H1 (cell line): Measurements from ENCODE around the gene ZNF597. TPM values are rescaled to one million over a fixed set of nuclear protein-coding genes. Genes with fewer than 3 reads are reported as not detected.
A peak's percentile ranks its signal among the peaks of the same experiment; 100 is the strongest.

ENCODE experiments used
- CTCF ChIA-PET: fragments of 300-600 bp; sonication (Branson Sonifier 250); formaldehyde crosslinking; loops from one replicate; lab custom pipeline; 2021; ENCODE audit not compliant: partially characterized antibody; lab: Charles Lee
- POLR2A ChIA-PET: fragments of 300-600 bp; sonication (Branson Sonifier 250); formaldehyde crosslinking; loops from one replicate; lab custom pipeline; 2021; ENCODE audit warnings: inconsistent platforms; ENCODE audit not compliant: partially characterized antibody; lab: Charles Lee
- DNase-seq, 2 experiments: peaks; one replicate each; pipeline versions ENCODE4 v3.0.0 to v3.0.0-alpha.2; 2010 to 2022; ENCODE audit warnings: low spot score in 2 of 2, low read depth in 1 of 2, mixed read lengths in 1 of 2
- FAIRE-seq: peaks from 2 replicates; lab custom pipeline; 2011; peaks lifted over from hg19 to GRCh38; lab: Jason Lieb, UNC
- H2AFZ ChIP-seq: 2 replicates; pipeline ENCODE4 v1.8.1; 2012; ENCODE audit warnings: low read length, inconsistent platforms
- H2AK5ac ChIP-seq: 2 replicates; pipeline ENCODE4 v1.6.1; 2013; ENCODE audit warnings: low read depth, low read length
- H2BK120ac ChIP-seq: replicated peaks from 2 replicates; pipeline ENCODE3; 2013; ENCODE audit warnings: low read depth, low read length, inconsistent platforms
- H2BK12ac ChIP-seq: 2 replicates; pipeline ENCODE4 v1.6.1; 2013; ENCODE audit warnings: low read depth, low read length
- H2BK15ac ChIP-seq: 2 replicates; pipeline ENCODE4 v1.6.1; 2013; ENCODE audit warnings: low read length
- H2BK20ac ChIP-seq: 2 replicates; pipeline ENCODE4 v1.6.1; 2013; ENCODE audit warnings: low read length
- H2BK5ac ChIP-seq: 2 replicates; pipeline ENCODE4 v1.6.1; 2013; ENCODE audit warnings: low read depth, low read length
- H3K14ac ChIP-seq: 2 replicates; pipeline ENCODE4 v1.6.1; 2013; ENCODE audit warnings: inconsistent platforms; ENCODE audit not compliant: insufficient read length
- H3K18ac ChIP-seq: 2 replicates; pipeline ENCODE4 v1.6.1; 2013; ENCODE audit warnings: low read length; ENCODE audit errors: extremely low read depth
- H3K23ac ChIP-seq: 2 replicates; pipeline ENCODE4 v1.6.1; 2013; ENCODE audit warnings: inconsistent platforms; ENCODE audit not compliant: insufficient read length
- H3K23me2 ChIP-seq: 2 replicates; pipeline ENCODE4 v1.6.1; 2013; ENCODE audit warnings: low read depth, low read length
- H3K27ac ChIP-seq: 2 replicates; pipeline ENCODE4 v1.6.1; 2011; ENCODE audit warnings: low read depth, low read length, inconsistent platforms
- H3K27me3 ChIP-seq, 4 experiments: replicated peaks in 1 of 4; 1 replicate in 1 of 4; 2 replicates in 3 of 4; pipeline versions ENCODE4 v1.6.1 to v1.8.1; 2011 to 2013; ENCODE audit warnings: low read length in 3 of 4, mild to moderate bottlenecking in 3 of 4, inconsistent platforms in 2 of 4, mixed read lengths in 2 of 4, moderate library complexity in 1 of 4; ENCODE audit not compliant: control insufficient read depth in 3 of 4, insufficient read depth in 3 of 4; ENCODE audit errors: extremely low read depth in 1 of 4
- H3K36me3 ChIP-seq, 4 experiments: 2 replicates each; pipeline versions ENCODE4 v1.6.1 to v1.8.1; 2011 to 2013; ENCODE audit warnings: mild to moderate bottlenecking in 4 of 4, low read length in 3 of 4, moderate library complexity in 2 of 4, control low read depth in 1 of 4, inconsistent platforms in 1 of 4; ENCODE audit not compliant: insufficient read depth in 4 of 4, control insufficient read depth in 2 of 4
- H3K4ac ChIP-seq: replicated peaks from 2 replicates; pipeline ENCODE3; 2013; ENCODE audit warnings: low read length, low read depth, mixed read lengths, inconsistent platforms; ENCODE audit not compliant: insufficient read length
- H3K4me1 ChIP-seq, 4 experiments: replicated peaks in 1 of 4; 1 replicate in 1 of 4; 2 replicates in 3 of 4; pipeline versions ENCODE4 v1.6.1 to v1.8.1; 2011 to 2013; ENCODE audit warnings: low read length in 3 of 4, inconsistent platforms in 2 of 4, mixed read lengths in 1 of 4; ENCODE audit not compliant: insufficient read depth in 4 of 4, control insufficient read depth in 3 of 4
- H3K4me2 ChIP-seq, 2 experiments: 2 replicates each; pipeline versions ENCODE4 v1.6.1 to v1.8.1; 2011 to 2013; ENCODE audit warnings: low read depth in 2 of 2, low read length in 2 of 2, control low read depth in 1 of 2, inconsistent platforms in 1 of 2, mild to moderate bottlenecking in 1 of 2; ENCODE audit not compliant: insufficient read depth in 1 of 2
- H3K4me3 ChIP-seq, 4 experiments: fragments of 200-600, 300-600 bp in 1 of 4; sonication (generic), shearing (Covaris generic), sonication (Bioruptor Twin) in 1 of 4; 2 replicates each; pipeline versions ENCODE4 v1.5.1 to v1.8.1; 2011 to 2016; ENCODE audit warnings: low read length in 4 of 4, low read depth in 3 of 4, control low read depth in 2 of 4, inconsistent platforms in 2 of 4, mild to moderate bottlenecking in 2 of 4, mixed read lengths in 1 of 4, moderate library complexity in 1 of 4; ENCODE audit not compliant: insufficient read depth in 2 of 4; ENCODE audit errors: extremely low read depth in 1 of 4
- H3K56ac ChIP-seq: replicated peaks from 2 replicates; pipeline ENCODE3; 2013; ENCODE audit warnings: low read depth, mild to moderate bottlenecking, mixed read lengths, low read length, inconsistent platforms; ENCODE audit not compliant: insufficient read length
- H3K79me1 ChIP-seq: 2 replicates; pipeline ENCODE4 v1.6.1; 2013; ENCODE audit warnings: low read depth, low read length, control low read depth
- H3K79me2 ChIP-seq, 2 experiments: 2 replicates each; pipeline versions ENCODE4 v1.6.1 to v1.8.1; 2012 to 2013; ENCODE audit warnings: low read length in 2 of 2, mild to moderate bottlenecking in 2 of 2, inconsistent platforms in 1 of 2; ENCODE audit not compliant: insufficient read depth in 2 of 2, control insufficient read depth in 1 of 2
- H3K9ac ChIP-seq, 4 experiments: replicated peaks in 1 of 4; 1 replicate in 1 of 4; 2 replicates in 3 of 4; pipeline versions ENCODE4 v1.6.1 to v1.8.1; 2011 to 2013; ENCODE audit warnings: low read depth in 3 of 4, low read length in 3 of 4, control low read depth in 2 of 4, mild to moderate bottlenecking in 2 of 4, moderate library complexity in 2 of 4, inconsistent platforms in 1 of 4; ENCODE audit errors: extremely low read depth in 1 of 4
- H3K9me3 ChIP-seq, 2 experiments: 2 replicates each; pipeline versions ENCODE4 v1.6.1 to v1.8.1; 2012 to 2013; ENCODE audit warnings: mild to moderate bottlenecking in 2 of 2, moderate library complexity in 2 of 2, control low read depth in 1 of 2, inconsistent platforms in 1 of 2, low read depth in 1 of 2, low read length in 1 of 2, mixed read lengths in 1 of 2; ENCODE audit not compliant: insufficient read depth in 2 of 2
- H4K20me1 ChIP-seq, 2 experiments: replicated peaks in 1 of 2; 2 replicates each; pipeline versions ENCODE3 to v1.8.1; 2011 to 2013; ENCODE audit warnings: inconsistent platforms in 2 of 2, low read length in 2 of 2, mild to moderate bottlenecking in 1 of 2; ENCODE audit not compliant: insufficient read depth in 2 of 2, control insufficient read depth in 1 of 2
- H4K5ac ChIP-seq: 2 replicates; pipeline ENCODE4 v1.6.1; 2013; ENCODE audit warnings: low read length, low read depth, mixed read lengths, inconsistent platforms; ENCODE audit not compliant: insufficient read length
- H4K8ac ChIP-seq: 2 replicates; pipeline ENCODE4 v1.8.0; 2013; ENCODE audit warnings: mild to moderate bottlenecking, moderate library complexity, low read length, inconsistent platforms; ENCODE audit not compliant: insufficient read depth; ENCODE audit errors: extremely low read depth
- H4K91ac ChIP-seq: replicated peaks from 2 replicates; pipeline ENCODE3; 2013; ENCODE audit warnings: low read length, mixed read lengths, inconsistent platforms; ENCODE audit not compliant: insufficient read length
- RAD21 ChIP-seq, 2 experiments: IDR thresholded peaks in 1 of 2; conservative IDR thresholded peaks in 1 of 2; 2 replicates each; pipeline ENCODE4 v1.6.1; 2011; ENCODE audit warnings: low read depth in 2 of 2, low read length in 2 of 2, improper control_type of control experiment in 1 of 2, inconsistent platforms in 1 of 2, mild to moderate bottlenecking in 1 of 2, moderate library complexity in 1 of 2
- SP1 ChIP-seq: IDR thresholded peaks from 2 replicates; pipeline ENCODE4 v1.6.1; 2011; ENCODE audit warnings: low read depth, low read length
- SRF ChIP-seq: IDR thresholded peaks from 2 replicates; pipeline ENCODE4 v1.6.1; 2011; ENCODE audit warnings: mild to moderate bottlenecking, low read depth, low read length, moderate library complexity
- TAF7 ChIP-seq: optimal IDR thresholded peaks from 2 replicates; pipeline ENCODE3; 2011; ENCODE audit warnings: low read depth, mild to moderate bottlenecking, inconsistent platforms, low read length, moderate library complexity, borderline replicate concordance
- WGBS, 2 experiments: shearing (Covaris generic) in 1 of 2; methylation state at CpG; one replicate each; pipeline versions ENCODE4 v1.1.6 to v1.1.7; 2013 to 2015; ENCODE audit warnings: low lambda C conversion rate in 2 of 2, mixed read lengths in 2 of 2, inconsistent platforms in 1 of 2, low coverage in 1 of 2, missing lambda C conversion rate in 1 of 2; ENCODE audit not compliant: insufficient replicate concordance in 2 of 2, insufficient coverage in 1 of 2, insufficient read length in 1 of 2; ENCODE audit errors: extremely low coverage in 1 of 2, missing lambda C conversion rate in 1 of 2; 5-methylcytosine and 5-hydroxymethylcytosine counted together
- polyA plus RNA-seq, 7 experiments: library from polyadenylated mRNA; depleted of rRNA in 3 of 7; stranded (reverse) in 5 of 7; unstranded in 2 of 7; fragments of >200 nt in 5 of 7; fragments of 200-250 nt in 2 of 7; gene quantifications; 1 replicate in 5 of 7; 2 replicates in 1 of 7; 4 replicates in 1 of 7; pipeline versions ENCODE4 v1.2.1 to v1.2.3, GENCODE V29; 2011 to 2013; ENCODE audit warnings: missing spikeins in 2 of 7, mixed read lengths in 2 of 7
- total RNA-seq: library from RNA; stranded (reverse); fragmentation: NEBNext Ultra II Directional; extraction: Animal tissue kit (Norgen Biotek cat#: 25700); gene quantifications from 2 replicates; pipeline ENCODE4 v1.2.1, GENCODE V29; 2021
- TF ChIP-seq, protein P1 (sequence below), 3 experiments: IDR thresholded peaks; 1 replicate in 2 of 3; 2 replicates in 1 of 3; pipeline versions ENCODE4 v1.5.1 to v1.6.1; 2011; ENCODE audit warnings: low read length in 3 of 3, mild to moderate bottlenecking in 3 of 3, inconsistent platforms in 2 of 3, low read depth in 1 of 3, moderate library complexity in 1 of 3; ENCODE audit not compliant: insufficient read depth in 1 of 3; ENCODE audit errors: control extremely low read depth in 1 of 3

The ZNF597 gene
- total and polyA plus RNA-seq, 2 of the 8 experiments (the other 6 are each of a cell fraction or from before 2014, with no cell fraction given): 0.68 to 2.6 TPM

GRCh38 chr16:3482659-3483241 is 39.4 kb upstream of the ZNF597 start:
- no peak overlapping the region for H3K4me2 ChIP-seq
- peaks cover 0 to 9% (median 2%) of the 10 kb centered on the region in 4 experiments; a peak in 3 of 7 replicates for H3K4me1 ChIP-seq
- H2BK120ac ChIP-seq: no peak overlapping the region
- ChIA-PET POLR2A (no interaction called here), CTCF (interaction anchor here (6.7 kb wide), 1 partner anchor 14 kb away, joined by 27 read pairs; the partner anchor contains the start of gene C16orf90)
- no peak overlapping the region for H3K27ac ChIP-seq
- H3K23ac ChIP-seq: no peak overlapping the region
- H3K23me2 ChIP-seq: no peaks in the 10 kb centered on the region
- H3K9ac ChIP-seq: no peak overlapping the region
- no peak overlapping the region for H2BK15ac ChIP-seq
- TF ChIP-seq RAD21 (IDR thresholded peaks at IDR 0.05 in 1 of 2, conservative IDR thresholded peaks at IDR 0.05 in 1 of 2; ENCODE audit: low read depth in 2 of 2, low read length in 2 of 2) (peak in 1 of 2 experiments; percentile 29; a peak in 2 of 4 replicates), SRF (no peak), SP1 (no peak), TAF7 (no peak)
- TF ChIP-seq, protein P1, sequence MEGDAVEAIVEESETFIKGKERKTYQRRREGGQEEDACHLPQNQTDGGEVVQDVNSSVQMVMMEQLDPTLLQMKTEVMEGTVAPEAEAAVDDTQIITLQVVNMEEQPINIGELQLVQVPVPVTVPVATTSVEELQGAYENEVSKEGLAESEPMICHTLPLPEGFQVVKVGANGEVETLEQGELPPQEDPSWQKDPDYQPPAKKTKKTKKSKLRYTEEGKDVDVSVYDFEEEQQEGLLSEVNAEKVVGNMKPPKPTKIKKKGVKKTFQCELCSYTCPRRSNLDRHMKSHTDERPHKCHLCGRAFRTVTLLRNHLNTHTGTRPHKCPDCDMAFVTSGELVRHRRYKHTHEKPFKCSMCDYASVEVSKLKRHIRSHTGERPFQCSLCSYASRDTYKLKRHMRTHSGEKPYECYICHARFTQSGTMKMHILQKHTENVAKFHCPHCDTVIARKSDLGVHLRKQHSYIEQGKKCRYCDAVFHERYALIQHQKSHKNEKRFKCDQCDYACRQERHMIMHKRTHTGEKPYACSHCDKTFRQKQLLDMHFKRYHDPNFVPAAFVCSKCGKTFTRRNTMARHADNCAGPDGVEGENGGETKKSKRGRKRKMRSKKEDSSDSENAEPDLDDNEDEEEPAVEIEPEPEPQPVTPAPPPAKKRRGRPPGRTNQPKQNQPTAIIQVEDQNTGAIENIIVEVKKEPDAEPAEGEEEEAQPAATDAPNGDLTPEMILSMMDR (IDR thresholded peaks at IDR 0.05; ENCODE audit: control extremely low read depth in 1 of 3, insufficient read depth in 1 of 3, low read depth in 1 of 3, low read length in 3 of 3): peak in 2 of 3 experiments; percentile 10 to 31; a peak in 2 of 4 replicates
- H2BK20ac ChIP-seq: no peak overlapping the region
- no peak overlapping the region for H2AFZ ChIP-seq
- H2AK5ac ChIP-seq: no peak overlapping the region
- H2BK5ac ChIP-seq: no peak overlapping the region
- no peak overlapping the region for H3K56ac ChIP-seq
- no peak overlapping the region for H4K91ac ChIP-seq
- H4K5ac ChIP-seq: no peak overlapping the region
- H4K20me1 ChIP-seq: peaks cover 3 to 19% of the 10 kb centered on the region in 2 experiments
- H3K14ac ChIP-seq: no peak overlapping the region
- H3K79me2 ChIP-seq: peaks cover 0 to 12% of the 10 kb centered on the region in 2 experiments; a peak in 2 of 4 replicates
- H4K8ac ChIP-seq: no peak overlapping the region
- peaks cover 3% of the 10 kb centered on the region; the same call in 1 of the 2 replicates for H3K79me1 ChIP-seq
- FAIRE-seq (no peak), DNase-seq (no peak)
- H3K36me3 ChIP-seq: peaks cover 5 to 30% (median 21%) of the 10 kb centered on the region in 4 experiments; a peak in 5 of 8 replicates
- H3K27me3 ChIP-seq: no peaks in the 10 kb centered on the region
- no peak overlapping the region for H2BK12ac ChIP-seq
- H3K4ac ChIP-seq: no peak overlapping the region
- no peaks in the 10 kb centered on the region for H3K9me3 ChIP-seq
- H3K18ac ChIP-seq: no peak overlapping the region
- no peak overlapping the region for H3K4me3 ChIP-seq
- 95% methylated on average over 17 of the region's 18 CpGs; no CpG with 5 or more reads in 1 of the 2 experiments for WGBS, 2 experiments
